CD4-positive, alpha-beta memory T cell (primary cell): ENCODE measurements around the gene FTSJ1. TPM values are rescaled to one million over a fixed set of nuclear protein-coding genes. Genes with fewer than 3 reads are reported as not detected.
"Not testable (repeated sequence)": the region's sequence is repeated elsewhere in the genome, so short reads cannot be mapped to it uniquely, and the experiment has no call there.

Experiments used
- CTCF ChIA-PET: fragments of 350-600 bp; sonication (Branson Sonifier 250); formaldehyde crosslinking; loops from one replicate; lab custom pipeline; 2021; ENCODE audit warnings: inconsistent platforms; ENCODE audit not compliant: partially characterized antibody; lab: Charles Lee
- POLR2A ChIA-PET: fragments of 350-600 bp; sonication (Branson Sonifier 250); formaldehyde crosslinking; loops from one replicate; lab custom pipeline; 2021; ENCODE audit not compliant: partially characterized antibody; lab: Charles Lee
- DNase-seq, 5 donors: peaks; one replicate each; pipeline versions ENCODE4 v3.0.0 to v3.0.0-alpha.2; 2020 to 2022; ENCODE audit warnings: mixed read lengths in 1 of 5
- H3K27ac ChIP-seq: one replicate; pipeline ENCODE4 v1.7.0; 2013; ENCODE audit warnings: low read depth, low read length
- H3K27me3 ChIP-seq: 2 replicates; pipeline ENCODE4 v1.7.0; 2013; ENCODE audit warnings: mild to moderate bottlenecking, low read length, moderate library complexity; ENCODE audit not compliant: insufficient read depth
- H3K36me3 ChIP-seq: 2 replicates; pipeline ENCODE4 v1.7.0; 2013; ENCODE audit warnings: mild to moderate bottlenecking, low read length, moderate library complexity; ENCODE audit not compliant: insufficient read depth
- H3K4me1 ChIP-seq: 2 replicates; pipeline ENCODE4 v1.7.0; 2013; ENCODE audit warnings: mild to moderate bottlenecking, low read length, moderate library complexity; ENCODE audit not compliant: insufficient read depth
- H3K4me3 ChIP-seq, 2 donors: one replicate each; pipeline ENCODE4 v1.7.0; 2013; ENCODE audit warnings: low read length in 2 of 2, mild to moderate bottlenecking in 1 of 2
- H3K9me3 ChIP-seq, 2 donors: one replicate each; pipeline ENCODE4 v1.7.0; 2013; ENCODE audit warnings: low read length in 2 of 2, control low read depth in 1 of 2; ENCODE audit not compliant: control insufficient read depth in 1 of 2
- H3K27ac Mint-ChIP-seq, 7 donors: one replicate each; pipeline ENCODE4 v1.8.0; 2020 to 2021; ENCODE audit warnings: mixed read lengths in 7 of 7, mild to moderate bottlenecking in 6 of 7, inconsistent platforms in 3 of 7, moderate library complexity in 3 of 7
- H3K27me3 Mint-ChIP-seq, 2 donors: one replicate each; pipeline ENCODE4 v1.8.0; 2020 to 2021; ENCODE audit warnings: mixed read lengths in 2 of 2
- H3K36me3 Mint-ChIP-seq, 2 donors: one replicate each; pipeline ENCODE4 v1.8.0; 2020 to 2021; ENCODE audit warnings: mixed read lengths in 2 of 2, inconsistent platforms in 1 of 2, mild to moderate bottlenecking in 1 of 2
- H3K4me1 Mint-ChIP-seq, 4 donors: one replicate each; pipeline ENCODE4 v1.8.0; 2020 to 2021; ENCODE audit warnings: mixed read lengths in 4 of 4, mild to moderate bottlenecking in 1 of 4
- H3K4me3 Mint-ChIP-seq, 8 donors: one replicate each; pipeline ENCODE4 v1.8.0; 2020 to 2021; ENCODE audit warnings: mixed read lengths in 8 of 8, mild to moderate bottlenecking in 7 of 8, moderate library complexity in 6 of 8, inconsistent platforms in 3 of 8
- H3K9me3 Mint-ChIP-seq, 8 donors: one replicate each; pipeline ENCODE4 v1.8.0; 2020 to 2021; ENCODE audit warnings: mixed read lengths in 8 of 8, mild to moderate bottlenecking in 5 of 8, inconsistent platforms in 3 of 8, moderate library complexity in 1 of 8
- intact Hi-C: fragments of 100-400 bp; cut with micrococcal nuclease; formaldehyde crosslinking; loops from one replicate; pipeline ENCODE4 v1.15.1; 2023
- polyA plus RNA-seq, 2 donors: library from polyadenylated mRNA; unstranded; fragments of 300-500 nt; fragmentation: Illumina TruSeq; gene quantifications; one replicate each; pipeline ENCODE4 v1.2.3, GENCODE V29; 2021
- total RNA-seq, 2 experiments: library from RNA; stranded (reverse); gene quantifications; one replicate each; pipeline ENCODE4 v1.2.3, GENCODE V29; 2021

Gene FTSJ1, protein sequence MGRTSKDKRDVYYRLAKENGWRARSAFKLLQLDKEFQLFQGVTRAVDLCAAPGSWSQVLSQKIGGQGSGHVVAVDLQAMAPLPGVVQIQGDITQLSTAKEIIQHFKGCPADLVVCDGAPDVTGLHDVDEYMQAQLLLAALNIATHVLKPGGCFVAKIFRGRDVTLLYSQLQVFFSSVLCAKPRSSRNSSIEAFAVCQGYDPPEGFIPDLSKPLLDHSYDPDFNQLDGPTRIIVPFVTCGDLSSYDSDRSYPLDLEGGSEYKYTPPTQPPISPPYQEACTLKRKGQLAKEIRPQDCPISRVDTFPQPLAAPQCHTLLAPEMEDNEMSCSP
- total RNA-seq (10 to 100 TPM; 48.1 to 54.1 TPM), polyA plus RNA-seq (10 to 100 TPM; 69.4 to 92.2 TPM)

GRCh38 chrX:48475774-48476577 lies at the start of gene FTSJ1:
Gene FTSJ1, plus strand, starts transcription at chrX:48476199. Its CDS starts 1,849 bp downstream, at chrX:48478048.
- Mint-ChIP-seq H3K27ac (peak within 1 kb of the TSS; percentile 78 to 95 (median 92)), H3K27me3 (no peaks in the 10 kb centered on the region), H3K4me3 (peak within 1 kb of the TSS; percentile 79 to 92 (median 90)), H3K9me3 (peaks cover 0 to 1% (median 0%) of the 10 kb centered on the region in 8 donors), H3K36me3 (peaks cover 5 to 33% of the 10 kb centered on the region in 2 donors), H3K4me1 (peaks cover 16 to 24% (median 22%) of the 10 kb centered on the region in 4 donors)
- H3K9me3 ChIP-seq = no peaks in the 10 kb centered on the region
- ChIA-PET CTCF (no interaction called here), POLR2A (interaction anchor here (0.7 to 3.4 kb wide), 6 partner anchors 33 to 220 kb away, joined by 3 to 20 read pairs (median 3); partner anchors contain the start of genes PORCN, RBM3 and TBC1D25)
- intact Hi-C loops = loop anchor here (1.0 kb wide), 5 partner anchors 32 to 121 kb away; partner anchors contain the start of genes EBP, PORCN, RBM3 and TBC1D25
- H3K27me3 ChIP-seq = no peaks in the 10 kb centered on the region
- peak within 1 kb of the TSS; percentile 57 to 79 for H3K4me3 ChIP-seq
- no peaks in the 10 kb centered on the region for H3K36me3 ChIP-seq
- H3K4me1 ChIP-seq = peaks cover 24% of the 10 kb centered on the region
- H3K27ac ChIP-seq = peak within 1 kb of the TSS; percentile 80
- peak; percentile 87 to 96 (median 92) for DNase-seq

DNA sequence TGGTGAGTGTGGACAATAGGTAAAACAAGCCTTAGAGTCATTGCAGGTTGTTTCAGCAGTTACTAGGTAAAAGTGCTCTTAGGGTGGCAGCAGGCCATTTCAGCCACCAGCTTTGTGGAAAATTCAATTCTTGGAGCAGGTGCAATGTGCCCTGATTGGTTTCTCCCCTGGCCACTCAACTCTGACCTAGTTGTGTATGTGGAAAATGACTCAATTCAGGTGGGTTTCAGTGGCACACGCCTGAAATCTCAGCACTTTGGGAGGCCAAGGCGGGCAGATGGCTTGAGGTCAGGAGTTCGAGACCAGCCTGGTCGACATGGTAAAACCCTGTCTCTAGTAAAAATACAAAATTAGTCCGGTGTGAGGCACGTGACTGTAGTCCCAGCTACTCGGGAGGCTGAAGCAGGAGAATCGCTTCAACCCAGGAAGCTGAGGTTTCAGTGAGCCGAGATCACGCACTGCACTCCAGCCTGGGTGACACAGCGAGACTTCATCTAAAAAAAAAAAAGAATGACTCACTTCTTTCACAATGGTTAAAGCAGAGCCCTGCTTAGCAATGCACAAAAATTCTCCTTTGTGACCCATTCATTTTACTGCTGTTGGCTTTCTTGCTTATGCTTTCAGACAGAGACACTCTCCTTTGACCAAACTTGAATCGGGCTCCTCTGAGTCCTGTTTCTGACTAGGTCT lies 48.8 kb upstream of the FTSJ1 start:
- POLR2A ChIA-PET, H3K4me1 Mint-ChIP-seq, H3K4me1 ChIP-seq, H3K27ac Mint-ChIP-seq, H3K9me3 Mint-ChIP-seq, H3K4me3 Mint-ChIP-seq, H3K9me3 ChIP-seq, H3K36me3 Mint-ChIP-seq, H3K27me3 ChIP-seq, H3K27ac ChIP-seq, DNase-seq, CTCF ChIA-PET, H3K27me3 Mint-ChIP-seq, intact Hi-C loops, H3K4me3 ChIP-seq, H3K36me3 ChIP-seq: not testable (repeated sequence)

GRCh38 chrX:48429606-48430005 lies 46.4 kb upstream of the FTSJ1 start:
- H3K4me1 Mint-ChIP-seq = peaks cover 4 to 28% (median 9%) of the 10 kb centered on the region in 4 donors
- H3K27ac ChIP-seq, H3K27ac Mint-ChIP-seq, H3K36me3 ChIP-seq, H3K4me3 ChIP-seq, H3K4me3 Mint-ChIP-seq, DNase-seq, H3K27me3 ChIP-seq, H3K9me3 ChIP-seq, intact Hi-C loops, H3K27me3 Mint-ChIP-seq, CTCF ChIA-PET, POLR2A ChIA-PET, H3K36me3 Mint-ChIP-seq: not testable (repeated sequence)
- peaks cover 11% of the 10 kb centered on the region for H3K4me1 ChIP-seq
- H3K9me3 Mint-ChIP-seq = peaks cover 0 to 17% (median 11%) of the 10 kb centered on the region in 8 donors

DNA sequence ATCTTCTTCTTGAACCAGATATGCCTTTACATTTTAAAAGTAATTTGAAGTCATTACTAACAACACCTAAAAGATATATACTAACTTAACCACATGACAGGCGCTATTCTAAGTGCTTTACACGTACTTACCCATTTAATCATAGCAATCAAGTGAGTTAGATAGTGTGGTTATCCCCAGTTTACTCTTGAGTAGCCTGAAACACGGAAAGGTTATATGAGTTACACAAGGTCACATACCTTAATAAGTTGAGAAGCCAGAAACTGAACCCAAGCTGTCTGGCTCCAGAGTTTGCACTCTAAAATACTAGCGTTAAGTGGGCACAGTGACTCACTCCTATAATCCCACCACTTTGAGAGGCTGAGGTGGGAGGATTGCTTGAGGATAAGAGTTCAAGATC lies 45.8 kb upstream of the FTSJ1 start:
- H3K9me3 ChIP-seq, DNase-seq, H3K36me3 ChIP-seq, intact Hi-C loops, H3K36me3 Mint-ChIP-seq, CTCF ChIA-PET, H3K4me3 Mint-ChIP-seq, POLR2A ChIA-PET, H3K27me3 ChIP-seq, H3K27ac Mint-ChIP-seq, H3K4me3 ChIP-seq, H3K27me3 Mint-ChIP-seq, H3K27ac ChIP-seq: not testable (repeated sequence)
- peaks cover 11% of the 10 kb centered on the region for H3K4me1 ChIP-seq
- Mint-ChIP-seq H3K4me1 (peaks cover 5 to 30% (median 9%) of the 10 kb centered on the region in 4 donors), H3K9me3 (peaks cover 0 to 21% (median 15%) of the 10 kb centered on the region in 8 donors)

DNA sequence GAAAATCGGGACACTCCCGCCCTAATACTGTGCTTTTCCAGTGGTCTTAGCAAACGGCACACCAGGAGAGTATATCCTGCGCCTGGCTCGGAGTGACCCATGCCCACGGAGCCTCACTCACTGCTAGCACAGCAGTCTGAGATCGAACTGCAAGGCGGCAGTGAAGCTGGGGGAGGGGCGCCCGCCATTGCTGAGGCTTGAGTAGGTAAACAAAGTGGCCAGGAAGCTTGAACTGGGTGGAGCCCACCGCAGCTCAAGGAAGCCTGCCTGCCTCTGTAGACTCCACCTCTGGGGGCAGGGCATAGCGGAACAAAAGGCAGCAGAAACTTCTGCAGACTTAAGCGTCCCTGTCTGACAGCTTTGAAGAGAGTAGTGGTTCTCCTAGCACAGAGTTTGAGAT lies 42.3 kb upstream of the FTSJ1 start:
- CTCF ChIA-PET, H3K27ac ChIP-seq, H3K27me3 ChIP-seq, H3K9me3 ChIP-seq, POLR2A ChIA-PET, H3K36me3 ChIP-seq, H3K4me3 ChIP-seq, intact Hi-C loops, H3K36me3 Mint-ChIP-seq, H3K27me3 Mint-ChIP-seq: not testable (repeated sequence)
- DNase-seq = peak; percentile 10 to 34 (median 29)
- H3K4me1 Mint-ChIP-seq = peaks cover 5 to 25% (median 9%) of the 10 kb centered on the region in 4 donors
- peak overlapping the region in 4 of 8 donors; percentile 4 to 56 (median 26) for H3K4me3 Mint-ChIP-seq
- H3K27ac Mint-ChIP-seq = peak overlapping the region in 1 of 7 donors; percentile 60
- H3K9me3 Mint-ChIP-seq = peaks cover 0 to 37% (median 29%) of the 10 kb centered on the region in 8 donors
- peaks cover 11% of the 10 kb centered on the region for H3K4me1 ChIP-seq

GRCh38 chrX:48447201-48447600 lies 28.8 kb upstream of the FTSJ1 start:
- H3K9me3 Mint-ChIP-seq, H3K4me3 Mint-ChIP-seq, H3K27me3 ChIP-seq, H3K9me3 ChIP-seq, H3K4me1 ChIP-seq, H3K4me3 ChIP-seq, H3K27me3 Mint-ChIP-seq, intact Hi-C loops, H3K27ac ChIP-seq, H3K36me3 ChIP-seq, H3K4me1 Mint-ChIP-seq, POLR2A ChIA-PET, CTCF ChIA-PET, H3K36me3 Mint-ChIP-seq, H3K27ac Mint-ChIP-seq, DNase-seq: not testable (repeated sequence)

DNA sequence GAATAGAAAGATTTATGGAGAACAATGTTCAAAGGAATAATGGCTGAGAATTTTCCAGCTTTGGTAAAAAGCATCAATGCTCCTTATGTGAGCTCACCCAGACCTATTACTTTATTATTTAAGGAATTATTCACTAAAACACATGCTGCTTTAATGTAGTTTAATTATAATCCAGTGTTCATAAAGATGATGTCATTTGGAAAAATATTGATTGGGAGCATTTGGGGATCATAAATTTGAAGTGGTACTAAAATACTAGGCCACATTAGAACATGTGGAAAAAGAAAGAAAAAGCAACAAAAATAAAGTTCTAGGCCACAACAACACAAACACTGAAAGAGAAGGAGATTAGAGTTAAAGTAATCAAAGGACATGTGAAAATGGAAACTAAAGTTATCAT lies 25.9 kb upstream of the FTSJ1 start:
- Mint-ChIP-seq H3K27me3 (no peaks in the 10 kb centered on the region), H3K36me3 (no peaks in the 10 kb centered on the region), H3K27ac (no peak overlapping the region), H3K9me3 (no peaks in the 10 kb centered on the region), H3K4me1 (no peaks in the 10 kb centered on the region), H3K4me3 (no peak overlapping the region)
- H3K27ac ChIP-seq = no peak overlapping the region
- H3K9me3 ChIP-seq = no peaks in the 10 kb centered on the region
- no peak overlapping the region for H3K4me3 ChIP-seq
- no peaks in the 10 kb centered on the region for H3K4me1 ChIP-seq
- ChIA-PET POLR2A (no interaction called here), CTCF (no interaction called here)
- H3K27me3 ChIP-seq = no peaks in the 10 kb centered on the region
- H3K36me3 ChIP-seq = no peaks in the 10 kb centered on the region
- DNase-seq = no peak
- intact Hi-C loops = no loop called here
